Fibroblast of villous mesenchyme (primary cell): ENCODE measurements around the gene ARPC2. TPM values are rescaled to one million over a fixed set of nuclear protein-coding genes. Genes with fewer than 3 reads are reported as not detected.

Source experiments
- DNase-seq: peaks from one replicate; pipeline ENCODE4 v3.0.0-alpha.2; 2010; ENCODE audit warnings: low read depth
- H3K4me3 ChIP-seq: 2 replicates; pipeline ENCODE4 v1.5.1; 2011; ENCODE audit warnings: low read depth, mild to moderate bottlenecking, low read length
- total RNA-seq: library from RNA; depleted of rRNA; stranded (reverse); fragments of >200 nt; gene quantifications from 2 replicates; pipeline ENCODE4 v1.2.3, GENCODE V29; 2012
- TF ChIP-seq, protein P1 (sequence below): IDR thresholded peaks from 2 replicates; pipeline ENCODE4 v1.5.1; 2012; ENCODE audit warnings: low read depth, mild to moderate bottlenecking, low read length; ENCODE audit not compliant: insufficient read depth

Gene ARPC2
- total RNA-seq, 1 donor = 482 TPM

- TF ChIP-seq, protein P1, sequence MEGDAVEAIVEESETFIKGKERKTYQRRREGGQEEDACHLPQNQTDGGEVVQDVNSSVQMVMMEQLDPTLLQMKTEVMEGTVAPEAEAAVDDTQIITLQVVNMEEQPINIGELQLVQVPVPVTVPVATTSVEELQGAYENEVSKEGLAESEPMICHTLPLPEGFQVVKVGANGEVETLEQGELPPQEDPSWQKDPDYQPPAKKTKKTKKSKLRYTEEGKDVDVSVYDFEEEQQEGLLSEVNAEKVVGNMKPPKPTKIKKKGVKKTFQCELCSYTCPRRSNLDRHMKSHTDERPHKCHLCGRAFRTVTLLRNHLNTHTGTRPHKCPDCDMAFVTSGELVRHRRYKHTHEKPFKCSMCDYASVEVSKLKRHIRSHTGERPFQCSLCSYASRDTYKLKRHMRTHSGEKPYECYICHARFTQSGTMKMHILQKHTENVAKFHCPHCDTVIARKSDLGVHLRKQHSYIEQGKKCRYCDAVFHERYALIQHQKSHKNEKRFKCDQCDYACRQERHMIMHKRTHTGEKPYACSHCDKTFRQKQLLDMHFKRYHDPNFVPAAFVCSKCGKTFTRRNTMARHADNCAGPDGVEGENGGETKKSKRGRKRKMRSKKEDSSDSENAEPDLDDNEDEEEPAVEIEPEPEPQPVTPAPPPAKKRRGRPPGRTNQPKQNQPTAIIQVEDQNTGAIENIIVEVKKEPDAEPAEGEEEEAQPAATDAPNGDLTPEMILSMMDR = no peak
- no peak overlapping the region for H3K4me3 ChIP-seq
- DNase-seq = no peak
Measured at GRCh38 chr2:218193701-218194100, 23.3 kb upstream of the ARPC2 start.

DNA sequence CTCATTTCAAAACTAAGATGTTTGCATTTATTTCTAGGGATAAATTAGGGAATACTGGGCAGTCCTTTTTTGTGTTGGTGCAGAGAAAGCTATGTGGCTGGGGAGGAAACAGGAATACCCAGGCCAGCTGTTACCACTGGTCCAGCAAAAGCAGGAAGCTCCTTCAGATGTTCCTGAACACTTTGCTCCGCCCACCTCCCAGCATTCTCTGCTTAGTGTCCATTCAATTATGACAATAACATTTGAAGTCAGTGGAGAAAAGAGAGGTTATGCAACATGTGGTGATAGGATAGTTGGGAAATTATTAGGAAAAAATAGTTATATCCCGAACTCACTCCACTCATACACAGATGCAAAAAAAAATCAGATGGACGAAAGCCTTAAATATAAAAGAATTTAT lies 22.1 kb upstream of the ARPC2 start:
- no peak overlapping the region for H3K4me3 ChIP-seq
- TF ChIP-seq, protein P1 = no peak
- peak; percentile 30 for DNase-seq

DNA sequence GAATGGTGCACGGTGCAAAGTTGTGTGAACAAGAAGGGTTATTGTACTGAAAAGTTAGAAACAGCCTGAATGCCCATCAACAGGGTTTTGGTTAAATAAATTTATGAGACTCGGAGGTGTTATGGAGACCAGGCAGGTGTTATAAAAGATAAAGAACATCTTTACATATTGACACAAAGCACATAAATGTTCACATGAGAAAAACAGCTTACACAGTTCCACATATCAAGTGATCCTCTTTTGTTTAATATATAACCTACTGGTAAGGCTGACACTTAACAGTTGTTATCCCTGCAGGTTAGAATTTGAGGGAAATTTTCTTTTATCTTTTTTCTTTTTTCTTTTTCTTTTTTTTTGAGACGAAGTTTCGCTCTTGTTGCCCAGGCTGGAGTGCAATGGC lies 20.0 kb upstream of the ARPC2 start:
- DNase-seq = no peak
- H3K4me3 ChIP-seq = no peak overlapping the region
- TF ChIP-seq, protein P1 = no peak

GRCh38 chr2:218202266-218202665 lies 14.7 kb upstream of the ARPC2 start:
- TF ChIP-seq, protein P1 = no peak
- no peak for DNase-seq
- H3K4me3 ChIP-seq = no peak overlapping the region

- TF ChIP-seq, protein P1 = no peak
- no peak overlapping the region for H3K4me3 ChIP-seq
- no peak for DNase-seq
Measured at GRCh38 chr2:218209078-218209477, 7.9 kb upstream of the ARPC2 start.

DNA sequence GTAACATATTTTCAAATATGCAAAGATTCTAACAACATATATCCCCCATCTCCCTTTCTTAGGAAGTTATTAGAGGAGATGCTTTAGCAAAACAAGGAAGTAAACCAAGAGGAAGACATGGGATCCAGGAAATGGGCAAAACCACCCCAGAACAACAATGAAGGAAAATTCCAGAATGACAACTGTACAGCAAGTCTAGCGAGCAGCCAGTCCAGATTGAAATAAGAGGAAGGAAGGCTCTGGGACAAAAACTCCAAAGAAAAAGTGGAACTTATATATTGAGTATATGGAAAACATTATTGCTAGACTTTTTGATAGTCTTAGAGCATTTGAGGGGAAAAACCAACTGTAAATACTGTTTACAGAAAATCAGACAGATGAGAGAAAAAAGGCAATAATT lies 2.9 kb upstream of the ARPC2 start:
- no peak for DNase-seq
- H3K4me3 ChIP-seq = no peak overlapping the region
- TF ChIP-seq, protein P1 = no peak

DNA sequence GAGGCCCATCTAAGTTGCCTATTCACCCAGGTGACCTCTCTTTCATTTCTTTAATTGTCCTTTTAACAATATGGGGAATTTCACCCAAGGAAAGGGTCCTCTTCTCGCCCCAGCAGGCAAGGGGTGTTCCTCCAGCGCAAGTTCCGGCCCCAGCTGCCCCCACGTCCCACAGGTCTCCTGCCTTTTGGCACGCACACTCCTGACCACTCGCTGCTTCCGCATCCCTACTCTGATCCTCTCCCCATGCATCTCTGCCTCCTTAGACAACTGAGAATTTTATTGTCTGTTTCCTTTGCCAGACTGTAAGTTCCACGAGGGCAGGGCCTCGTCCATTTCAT lies 684 bp upstream of the ARPC2 start:
- DNase-seq = peak; percentile 53
- TF ChIP-seq, protein P1 = no peak
- peak overlapping the region; percentile 96 for H3K4me3 ChIP-seq
